HPDE6-E6E7 (cell line): ENCODE data around the gene SLC8A3.

ENCODE experiments used
- DNase-seq: peaks from one replicate; pipeline ENCODE4 v3.0.0; 2011; ENCODE audit warnings: missing footprints; ENCODE audit errors: extremely low spot score

Gene SLC8A3

DNA sequence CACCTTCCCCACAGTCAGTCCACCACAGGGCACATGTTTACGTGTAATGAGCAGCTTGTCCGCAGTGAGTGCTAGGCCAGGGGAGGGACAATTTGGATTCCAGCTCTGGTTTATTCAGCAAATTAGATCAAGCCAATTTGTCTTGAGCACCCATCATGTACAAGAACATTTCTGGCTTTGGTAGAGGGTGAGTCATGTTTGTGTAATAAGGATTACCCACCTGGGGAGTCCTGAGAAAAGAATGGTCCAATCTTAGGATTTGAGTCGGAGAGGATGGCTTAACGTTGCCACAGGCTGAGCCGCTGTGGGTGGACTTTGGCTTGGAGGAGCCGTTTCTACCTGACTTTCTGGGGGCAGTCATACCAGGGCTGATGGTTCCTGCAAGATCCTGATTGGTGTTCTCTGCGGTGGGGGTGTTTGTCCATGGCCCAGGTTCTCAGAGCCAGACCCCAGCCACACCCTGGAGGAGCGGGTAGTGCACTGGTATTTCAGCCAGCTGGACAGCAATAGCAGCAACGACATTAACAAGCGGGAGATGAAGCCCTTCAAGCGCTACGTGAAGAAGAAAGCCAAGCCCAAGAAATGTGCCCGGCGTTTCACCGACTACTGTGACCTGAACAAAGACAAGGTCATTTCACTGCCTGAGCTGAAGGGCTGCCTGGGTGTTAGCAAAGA lies 165.8 kb downstream of the SLC8A3 start:
- no peak for DNase-seq

DNA sequence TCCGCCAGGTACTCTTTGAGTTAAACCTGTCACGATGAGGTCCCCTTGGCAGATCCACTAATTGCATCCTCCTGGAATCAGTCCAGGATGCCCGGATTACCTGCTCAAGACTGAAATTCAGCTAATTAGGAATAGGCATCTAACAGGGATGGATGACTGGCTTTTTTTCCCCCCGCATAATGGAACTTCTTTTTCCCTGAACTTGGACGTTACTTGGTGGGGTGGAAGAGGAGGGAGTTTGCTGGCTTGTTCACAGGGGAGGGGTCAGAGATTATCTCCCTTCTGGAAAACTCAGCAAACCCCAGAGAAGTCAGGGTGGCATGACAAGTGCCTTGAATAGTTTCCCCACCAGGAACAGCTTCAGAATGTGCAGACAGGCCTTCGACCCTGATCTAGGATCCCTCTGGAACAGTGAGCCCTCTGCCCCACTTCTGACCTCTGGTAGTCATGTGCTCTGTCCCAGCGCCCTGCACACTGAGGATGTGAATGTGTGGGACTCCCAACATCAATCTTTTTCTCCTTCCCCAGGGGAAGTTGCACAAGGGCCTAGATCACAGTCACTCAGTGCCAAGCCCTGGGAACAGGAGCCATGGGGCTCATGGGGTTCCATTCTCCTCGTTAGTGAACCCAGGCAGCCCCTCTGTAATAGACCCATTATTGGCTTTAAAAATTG lies 167.1 kb downstream of the SLC8A3 start:
- DNase-seq, result no peak

DNA sequence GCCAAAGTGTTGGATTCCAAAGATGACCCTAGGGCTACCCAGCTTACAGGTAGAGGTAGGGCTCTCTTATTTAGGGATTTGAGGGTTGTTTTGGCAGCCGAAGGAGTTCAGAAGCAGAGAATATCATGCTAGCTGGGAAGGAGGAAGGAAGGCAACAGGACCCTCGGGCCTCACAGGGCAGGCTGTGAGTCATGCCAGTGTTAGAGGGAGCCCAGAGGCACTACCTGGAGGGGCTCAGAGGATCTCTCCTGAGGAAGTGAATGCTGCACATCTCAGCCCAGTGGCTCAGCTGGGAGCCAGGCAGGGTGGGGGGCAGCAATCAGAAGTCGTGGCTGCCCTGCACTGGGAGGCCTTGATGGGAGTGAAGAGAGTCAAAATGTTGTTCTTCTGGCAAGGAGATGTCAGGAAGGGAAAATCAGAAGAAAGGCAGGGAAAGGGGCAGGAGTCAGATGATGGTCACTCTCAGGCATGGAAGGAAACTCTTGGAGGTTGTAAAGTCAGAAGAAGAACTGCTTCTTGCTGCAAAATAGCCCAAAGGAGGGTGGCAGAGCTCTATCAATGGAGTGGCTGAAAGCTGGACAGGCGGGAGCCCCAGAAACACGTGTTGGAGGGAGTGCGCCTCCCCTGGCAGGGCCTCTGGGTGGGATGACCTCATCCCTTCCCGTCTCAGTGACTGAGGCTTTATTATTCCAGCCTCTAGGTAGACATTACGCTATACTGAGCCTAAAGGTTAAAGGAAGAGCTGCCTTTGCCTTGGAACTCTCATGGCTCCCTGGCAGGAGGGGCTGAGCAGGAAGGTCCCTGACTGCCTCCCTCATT lies 168.2 kb downstream of the SLC8A3 start:
- DNase-seq, result no peak

DNA sequence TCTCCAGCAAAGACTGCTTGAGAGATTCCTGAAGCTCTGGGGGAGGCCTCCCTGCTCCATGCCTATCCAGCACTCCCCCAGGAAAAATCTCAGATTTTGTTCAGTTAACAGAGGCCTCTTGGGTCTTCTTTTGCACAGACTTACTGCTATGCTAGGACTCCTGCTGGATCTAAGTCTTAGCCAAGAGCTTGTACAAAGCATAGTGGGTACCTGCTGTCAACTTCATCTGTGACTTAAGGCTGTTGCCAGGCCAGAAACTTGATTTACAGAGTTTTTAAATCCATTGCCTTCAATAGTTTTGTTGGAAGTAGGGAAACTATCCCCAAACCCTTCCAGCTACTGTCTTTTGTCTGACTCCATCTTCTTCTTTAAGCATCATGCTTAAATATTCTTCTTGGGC lies 169.1 kb downstream of the SLC8A3 start:
- DNase-seq, result no peak

DNA sequence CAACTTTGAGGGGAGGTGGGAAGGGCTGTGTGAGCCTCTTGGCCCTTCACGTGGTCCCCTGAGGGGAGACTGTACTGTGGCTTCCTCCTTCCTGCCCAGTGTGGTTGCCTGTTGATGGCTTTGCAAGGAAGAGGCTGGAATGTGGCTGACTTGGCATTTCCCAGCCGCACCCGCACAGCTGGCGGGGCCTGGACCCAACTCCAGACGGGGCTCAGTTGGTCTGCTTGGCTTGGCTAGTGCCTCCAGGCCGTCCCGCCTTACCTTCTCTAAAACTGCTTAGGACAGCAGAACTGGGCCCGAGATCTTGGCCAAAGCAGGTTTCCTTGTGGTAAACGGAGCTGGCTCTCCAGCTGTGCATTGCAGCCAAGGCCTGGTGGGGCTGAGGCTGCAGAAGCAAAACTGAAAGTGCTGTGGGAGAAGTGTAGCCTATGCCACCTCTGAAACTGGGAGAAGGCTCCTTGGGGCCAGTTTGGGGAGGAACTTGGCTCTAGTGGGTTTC lies 170.0 kb downstream of the SLC8A3 start:
- DNase-seq, result no peak

DNA sequence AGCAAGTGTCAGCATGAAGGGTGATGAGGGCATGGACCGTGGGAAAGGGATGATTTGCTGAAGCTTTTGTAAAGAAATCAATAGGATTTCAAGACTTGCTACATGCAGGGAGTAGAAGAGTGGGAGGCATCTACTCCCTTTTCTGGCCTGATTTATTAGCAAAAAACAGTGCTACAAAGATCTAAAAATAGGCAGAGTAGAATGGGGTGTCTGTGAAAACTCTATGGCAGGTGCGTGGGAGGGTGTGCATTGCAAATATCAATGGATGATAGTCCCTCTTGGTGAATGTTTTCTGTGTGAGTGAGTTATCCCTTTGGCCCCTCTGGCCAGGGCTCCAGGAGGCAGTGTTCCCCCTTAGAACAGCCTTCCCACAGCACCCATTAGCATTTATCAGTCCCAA lies 170.5 kb downstream of the SLC8A3 start:
- no peak for DNase-seq

DNA sequence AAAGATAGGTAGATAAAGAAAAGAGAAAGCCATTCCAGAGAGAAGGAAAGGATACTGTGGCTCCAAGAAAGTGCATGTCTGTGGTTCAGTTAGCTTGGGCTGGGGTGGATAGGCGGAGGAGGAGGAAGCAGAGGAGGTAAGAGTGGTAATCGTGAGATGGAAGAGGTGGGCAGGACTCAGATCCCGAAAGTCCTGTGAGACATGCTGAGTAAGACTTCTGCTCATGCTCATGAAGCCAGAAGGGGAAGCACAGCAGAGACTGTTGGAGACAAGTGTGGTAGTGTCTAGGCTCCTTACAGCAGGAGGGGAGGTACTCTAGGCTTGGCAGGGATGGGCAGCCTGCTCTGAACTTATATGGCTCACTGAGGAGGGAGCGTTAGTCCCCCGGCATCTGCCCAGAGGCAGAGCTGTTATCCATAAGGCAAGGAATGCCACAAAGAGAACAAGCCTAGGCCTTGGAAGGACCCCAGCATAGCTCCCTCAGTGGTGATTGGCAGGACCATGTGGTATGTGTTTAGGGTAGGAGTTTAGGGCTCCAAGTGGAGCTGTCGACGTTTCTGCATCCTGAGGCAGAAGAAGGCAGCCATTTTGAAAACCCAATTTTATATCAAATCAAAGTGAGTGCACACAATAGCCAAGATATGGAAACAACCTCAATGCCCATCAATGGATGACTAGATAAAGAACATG lies 174.2 kb downstream of the SLC8A3 start:
- no peak for DNase-seq

DNA sequence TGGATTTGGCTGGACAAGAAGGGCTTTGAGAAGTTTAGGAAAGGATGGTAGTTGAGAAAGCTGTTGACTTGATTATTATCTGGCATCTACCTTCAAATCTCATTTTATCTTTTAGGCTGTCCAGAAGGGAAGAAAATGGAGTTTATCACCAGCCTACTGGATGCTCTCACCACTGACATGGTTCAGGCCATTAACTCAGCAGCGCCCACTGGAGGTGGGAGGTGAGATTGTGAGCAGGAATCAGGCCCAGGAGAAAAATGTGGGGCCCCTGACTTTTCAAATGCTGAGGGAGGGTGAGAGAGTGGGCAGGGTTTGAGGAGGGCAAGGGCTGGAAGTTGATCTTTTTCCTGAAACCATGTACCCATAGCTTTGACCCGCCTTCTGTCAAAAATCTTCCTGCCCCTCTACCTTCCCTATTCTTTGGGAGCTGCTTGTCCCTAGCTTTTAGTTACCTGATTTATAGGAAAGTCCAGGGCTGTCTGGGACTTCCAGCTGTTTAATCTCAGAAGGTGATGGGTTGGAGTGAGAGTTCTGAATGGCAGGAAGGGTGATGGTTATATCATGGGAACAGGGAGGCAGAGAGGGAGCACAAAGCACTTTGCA lies 175.4 kb downstream of the SLC8A3 start:
- peak; percentile 39 for DNase-seq

DNA sequence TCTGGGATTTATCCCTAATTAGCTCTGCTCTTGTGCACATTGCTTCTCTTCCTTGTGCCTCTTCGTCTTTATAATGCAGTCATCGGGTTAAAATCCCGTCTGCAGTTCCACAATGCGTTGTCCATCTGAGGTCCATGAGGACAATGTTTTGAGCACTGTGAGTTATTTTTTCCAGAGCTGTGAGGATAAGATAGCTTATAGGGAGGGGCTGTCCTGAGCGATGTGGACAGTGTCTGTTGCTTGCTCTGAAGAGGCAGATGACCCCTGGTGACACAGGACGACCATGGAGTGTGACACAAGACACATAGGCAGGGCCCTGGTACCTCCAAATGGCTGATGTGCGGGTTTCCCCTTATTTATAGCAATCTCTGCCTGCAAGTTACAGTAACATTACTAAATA lies 177.0 kb downstream of the SLC8A3 start:
- no peak for DNase-seq

DNA sequence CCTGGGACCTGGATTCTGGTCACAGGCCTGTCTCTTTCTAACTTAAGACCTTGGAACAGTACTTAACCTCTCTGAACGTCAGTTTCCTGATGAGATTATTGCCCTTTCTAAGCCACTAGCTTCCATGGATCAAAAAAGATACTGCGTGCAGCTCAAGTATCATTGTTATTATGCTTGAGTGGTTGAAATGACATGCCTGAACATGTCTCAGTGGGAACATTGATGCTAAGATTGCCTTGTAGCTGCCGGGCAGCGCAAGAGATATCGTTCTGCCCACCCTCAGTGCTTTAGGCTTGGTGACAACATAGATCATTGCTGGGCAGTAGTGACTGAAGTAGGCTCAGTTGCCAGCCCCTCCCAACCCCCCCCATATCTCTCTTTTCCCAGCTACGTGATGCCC lies 177.7 kb downstream of the SLC8A3 start:
- DNase-seq, result no peak

DNA sequence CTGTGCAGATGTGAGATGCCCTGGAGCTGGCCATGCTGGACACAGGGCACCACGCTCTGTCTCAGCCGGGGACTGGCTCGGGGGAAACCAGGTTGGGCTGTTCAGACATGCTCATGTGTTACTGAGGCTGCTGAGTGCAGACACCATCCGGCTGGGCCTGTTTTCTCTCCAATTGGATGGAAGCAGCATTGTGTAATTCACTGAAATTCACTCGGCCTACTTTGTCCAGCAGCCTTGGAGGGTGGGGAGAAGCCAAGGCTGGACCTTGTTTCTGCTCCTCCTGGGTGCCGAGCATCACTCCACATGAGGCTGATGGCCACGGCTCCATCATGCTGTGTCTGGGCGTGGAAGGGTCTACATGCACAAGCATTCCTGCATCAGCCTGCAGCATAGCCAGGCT lies 178.8 kb downstream of the SLC8A3 start:
- peak; percentile 79 for DNase-seq

DNA sequence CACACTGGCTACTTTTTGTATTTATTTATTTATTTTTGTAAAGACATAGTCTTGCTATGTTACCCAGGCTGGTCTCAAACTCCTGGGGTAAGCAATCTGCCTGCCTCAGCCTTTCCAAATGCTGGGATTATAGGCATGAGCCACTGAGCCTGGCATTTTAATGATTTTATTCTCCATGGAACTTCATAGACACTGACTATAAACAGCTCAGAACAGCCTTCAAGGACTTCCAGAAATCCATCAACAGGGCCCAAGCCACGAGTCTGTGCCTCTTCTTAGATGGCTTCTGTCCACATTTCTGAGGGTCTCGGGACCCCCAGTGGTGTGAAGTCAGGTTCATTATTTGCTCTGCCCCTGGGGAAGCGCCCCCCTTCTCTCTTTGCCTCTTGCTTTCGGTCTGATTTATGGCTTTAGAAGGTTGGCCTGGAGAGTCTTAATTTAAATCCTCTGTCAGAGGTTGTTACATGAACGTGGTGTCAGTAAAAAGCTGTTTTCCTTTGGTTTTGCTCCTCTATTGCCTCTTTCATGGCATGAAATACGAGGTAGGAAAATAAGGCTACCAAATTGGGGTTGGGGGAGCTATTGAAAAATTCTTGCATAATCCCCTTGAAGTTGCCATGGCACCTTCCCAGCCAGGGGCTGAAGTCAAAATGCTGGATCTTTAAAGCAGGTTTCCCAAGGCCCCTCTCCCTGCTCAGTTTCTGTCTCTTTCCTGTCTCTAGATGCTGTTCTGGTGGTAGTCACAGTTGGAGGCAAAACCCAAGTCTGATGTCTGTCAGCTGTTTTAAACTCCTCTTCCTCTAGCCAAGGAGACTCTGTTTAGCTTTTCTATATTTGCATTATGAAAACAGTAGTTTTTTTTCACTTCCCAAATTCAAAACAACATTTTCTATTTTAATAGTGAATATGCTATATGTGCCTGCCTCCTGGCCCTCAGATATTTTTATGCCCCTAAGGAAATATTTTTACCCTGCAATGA lies 180.2 kb downstream of the SLC8A3 start:
- DNase-seq, result no peak

DNA sequence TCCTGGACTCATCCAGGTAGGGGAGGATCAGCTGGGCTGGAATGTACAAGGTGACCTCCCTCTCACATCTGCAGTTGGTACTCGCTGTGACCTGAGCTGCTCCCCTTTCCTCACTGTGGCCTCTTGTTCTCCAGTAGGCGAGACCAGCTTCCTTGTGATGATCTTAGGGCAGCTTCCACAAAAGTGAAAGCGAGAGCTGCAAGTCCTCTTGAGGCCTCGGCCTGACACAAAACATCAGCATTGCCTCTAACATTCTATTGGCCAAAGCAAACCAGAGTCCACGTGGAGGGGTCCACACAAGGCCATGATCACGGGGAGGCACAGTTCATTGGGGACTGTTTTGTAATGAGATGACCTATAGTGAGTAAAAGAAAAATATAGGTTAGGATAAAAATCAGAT lies 182.1 kb downstream of the SLC8A3 start:
- no peak for DNase-seq

DNA sequence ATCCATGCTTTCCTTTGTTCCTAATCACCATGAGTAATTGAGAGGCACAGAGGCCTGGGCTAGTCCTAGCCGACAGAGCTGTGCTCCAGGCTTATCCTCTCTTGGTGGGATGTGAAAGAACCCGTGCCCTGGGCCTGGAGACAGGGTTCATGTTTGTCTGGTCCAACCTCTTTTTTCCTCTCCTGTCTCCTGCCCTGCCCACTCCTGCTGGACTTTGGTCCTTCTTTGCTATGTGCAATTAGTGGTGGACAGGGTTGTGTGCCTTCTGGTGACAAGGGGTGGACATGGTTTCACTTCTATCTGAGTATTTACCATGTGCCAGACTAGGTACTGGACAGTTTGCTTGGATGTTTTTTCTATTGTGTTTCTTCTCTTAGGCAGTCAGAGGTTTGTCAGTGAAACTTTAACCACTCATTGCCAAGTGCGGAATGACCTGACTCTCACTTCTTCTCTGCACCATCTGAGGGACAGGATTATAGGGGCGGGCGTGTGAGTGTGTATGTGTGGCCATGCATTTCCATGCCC lies 183.4 kb downstream of the SLC8A3 start:
- no peak for DNase-seq

DNA sequence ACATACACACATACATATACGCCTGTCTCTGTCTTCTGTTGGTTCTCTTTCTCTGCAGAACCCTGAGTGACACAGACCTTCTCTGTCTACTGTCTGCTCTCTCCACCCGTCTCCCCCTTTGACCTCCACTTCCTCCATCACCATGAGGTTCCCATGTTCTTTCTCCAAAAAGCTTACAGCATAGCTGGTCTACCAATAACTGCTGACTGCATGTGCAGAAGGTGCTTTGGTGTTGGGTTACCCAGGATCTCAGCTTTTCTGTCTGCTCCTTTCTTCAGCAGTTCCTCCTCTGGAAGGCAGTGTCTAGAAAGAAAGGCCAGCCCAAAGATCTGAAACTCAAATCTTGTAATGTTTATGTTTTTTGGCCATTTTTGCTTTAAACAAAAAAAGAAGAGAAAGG lies 184.0 kb downstream of the SLC8A3 start:
- no peak for DNase-seq

DNA sequence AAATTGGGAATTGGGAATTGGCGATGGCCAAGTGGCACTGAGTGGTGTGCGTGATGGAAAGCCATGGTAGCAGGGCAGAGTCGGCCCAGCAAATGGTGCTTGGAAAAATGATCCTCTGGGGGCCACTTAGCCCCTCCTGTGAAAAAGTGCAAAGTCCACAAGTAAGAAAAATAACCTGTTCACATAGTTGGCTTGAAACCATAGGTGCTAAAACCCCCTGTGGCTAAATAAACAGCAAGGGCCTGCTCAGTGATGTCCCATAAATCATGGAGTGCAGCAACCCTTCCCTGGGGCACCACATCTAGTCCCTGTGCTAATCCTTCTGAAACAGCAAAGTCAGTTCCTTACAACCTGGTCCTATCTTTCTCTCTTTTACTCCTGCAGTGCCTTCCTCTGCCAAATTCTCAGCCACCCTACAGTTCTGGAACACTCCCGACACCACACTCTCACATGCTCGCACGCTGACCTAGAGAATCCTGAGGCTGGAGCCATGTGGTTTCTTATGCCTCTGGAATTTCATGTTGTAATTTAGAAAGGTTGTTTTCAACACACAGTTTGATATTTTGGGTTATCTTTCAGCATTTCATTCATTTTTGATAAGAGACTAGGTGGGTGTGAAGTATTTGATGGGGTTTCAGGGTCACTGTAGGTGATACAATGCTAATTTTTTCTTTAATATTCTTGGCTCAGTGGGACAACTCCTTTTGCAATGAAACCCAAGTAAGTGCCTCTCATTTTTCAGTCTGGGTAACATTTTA lies 186.0 kb downstream of the SLC8A3 start:
- DNase-seq, result no peak

DNA sequence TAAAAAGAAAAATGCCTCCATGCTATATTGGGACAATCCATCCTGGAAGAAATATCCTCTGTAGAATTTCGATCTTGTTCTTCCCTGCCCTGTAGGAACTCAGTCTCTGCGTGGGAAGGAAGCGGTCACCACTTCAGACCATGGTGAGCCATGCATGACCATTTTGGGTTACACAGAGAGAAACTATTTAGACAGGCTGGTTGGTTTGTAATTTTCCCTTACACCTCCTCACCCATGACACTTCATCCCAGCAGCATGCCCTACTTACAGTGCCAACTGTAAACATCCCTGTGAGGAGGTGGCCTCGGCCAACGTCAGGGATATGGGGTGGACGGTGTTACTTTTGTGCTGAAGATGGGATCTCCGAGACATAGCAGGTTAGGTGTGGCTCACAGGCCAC lies 188.2 kb downstream of the SLC8A3 start:
- no peak for DNase-seq

DNA sequence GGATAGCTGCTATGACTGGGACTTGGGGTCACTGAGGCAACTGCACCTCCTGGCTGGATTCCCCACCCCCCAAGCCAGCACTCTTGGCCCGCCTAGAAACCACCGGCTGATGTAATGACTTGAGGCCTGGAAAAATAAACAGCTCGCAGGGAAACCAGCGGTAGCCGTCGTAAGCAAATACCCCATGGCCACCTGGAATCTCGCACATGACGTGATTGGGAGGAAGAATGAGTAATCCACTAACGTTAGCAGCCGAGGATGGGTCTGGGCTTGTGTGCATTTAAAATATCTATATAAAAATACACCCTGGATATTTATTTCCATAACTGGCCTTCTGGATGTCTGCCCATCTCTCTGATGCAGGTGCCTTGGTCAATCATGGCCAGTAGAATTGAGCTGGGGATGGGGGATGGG lies 189.5 kb downstream of the SLC8A3 start:
- peak; percentile 98 for DNase-seq

DNA sequence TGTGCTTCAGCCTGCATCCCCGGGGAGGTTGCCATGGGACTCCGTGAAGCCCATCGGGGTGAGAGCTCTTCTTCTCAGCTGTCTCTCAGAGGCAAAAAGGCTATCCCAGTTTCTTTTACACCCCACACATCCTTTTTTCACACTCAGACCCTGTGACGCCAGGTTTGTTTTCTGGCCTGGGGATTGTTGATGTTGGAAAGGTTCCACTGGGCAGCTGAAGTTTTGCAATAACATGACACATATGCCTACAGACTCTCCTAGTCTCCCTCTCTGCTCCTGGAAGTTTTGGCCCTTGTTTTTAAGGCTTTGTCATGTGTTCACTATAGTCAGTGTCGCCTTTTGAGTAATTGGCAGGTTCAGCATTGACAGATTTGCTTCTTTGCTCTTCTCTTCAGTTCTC lies 190.9 kb downstream of the SLC8A3 start:
- DNase-seq, result peak; percentile 74
